GM13976 (cell line): ENCODE results near the gene BANF2.

ENCODE experiments used
- DNase-seq: peaks from one replicate; pipeline ENCODE4 v3.0.0; 2012; ENCODE audit warnings: low spot score
- CTCF ChIP-seq: IDR thresholded peaks from 2 replicates; pipeline ENCODE4 v1.5.1; 2012; ENCODE audit warnings: borderline replicate concordance, mild to moderate bottlenecking; ENCODE audit not compliant: insufficient read depth; ENCODE audit errors: extremely low read depth, missing control alignments, control extremely low read depth
- in situ Hi-C: fragments of 300-500 bp; cut with MboI; formaldehyde crosslinking; loops from one replicate; pipeline ENCODE4 v1.12.0; 2022; ENCODE audit warnings: low sequenced_read_pairs, mixed read lengths, inconsistent platforms; ENCODE audit not compliant: unreplicated experiment

The BANF2 gene

GRCh38 chr20:17714597-17714996, 14.8 kb downstream of the BANF2 start:
- DNase-seq: no peak
- TF ChIP-seq CTCF: no peak
- in situ Hi-C loops: no loop called here

DNA sequence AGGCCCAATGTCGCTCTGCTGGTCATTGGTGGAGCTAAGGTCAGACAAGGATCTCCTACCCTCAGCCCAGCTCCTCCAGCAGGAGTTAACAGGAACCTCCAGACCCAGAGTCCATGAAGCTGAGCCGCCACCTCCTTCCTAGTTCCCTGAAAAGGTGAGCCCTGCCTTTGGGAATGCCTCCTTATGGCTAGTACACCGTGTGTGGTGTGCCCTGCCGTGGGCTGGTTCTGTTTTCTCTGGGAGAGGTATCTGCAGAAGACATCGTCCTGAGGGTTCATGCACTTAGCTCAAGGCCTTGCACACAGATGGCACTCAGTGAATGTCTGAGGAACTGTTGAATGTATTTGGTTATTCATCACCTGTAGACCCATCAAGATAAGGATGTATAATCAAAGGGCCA, 15.3 kb downstream of the BANF2 start:
- no peak for TF ChIP-seq CTCF
- DNase-seq: no peak
- in situ Hi-C loops: no loop called here

GRCh38 chr20:17716331-17716730, 16.6 kb downstream of the BANF2 start:
- DNase-seq: no peak
- in situ Hi-C loops: no loop called here
- TF ChIP-seq CTCF: no peak

- DNase-seq: no peak
- TF ChIP-seq CTCF: no peak
- in situ Hi-C loops: no loop called here
Observed at GRCh38 chr20:17720755-17721154, 21.0 kb downstream of the BANF2 start.

- no peak for DNase-seq
- no peak for TF ChIP-seq CTCF
- in situ Hi-C loops: no loop called here
Observed at GRCh38 chr20:17721802-17722486, 22.2 kb downstream of the BANF2 start.

DNA sequence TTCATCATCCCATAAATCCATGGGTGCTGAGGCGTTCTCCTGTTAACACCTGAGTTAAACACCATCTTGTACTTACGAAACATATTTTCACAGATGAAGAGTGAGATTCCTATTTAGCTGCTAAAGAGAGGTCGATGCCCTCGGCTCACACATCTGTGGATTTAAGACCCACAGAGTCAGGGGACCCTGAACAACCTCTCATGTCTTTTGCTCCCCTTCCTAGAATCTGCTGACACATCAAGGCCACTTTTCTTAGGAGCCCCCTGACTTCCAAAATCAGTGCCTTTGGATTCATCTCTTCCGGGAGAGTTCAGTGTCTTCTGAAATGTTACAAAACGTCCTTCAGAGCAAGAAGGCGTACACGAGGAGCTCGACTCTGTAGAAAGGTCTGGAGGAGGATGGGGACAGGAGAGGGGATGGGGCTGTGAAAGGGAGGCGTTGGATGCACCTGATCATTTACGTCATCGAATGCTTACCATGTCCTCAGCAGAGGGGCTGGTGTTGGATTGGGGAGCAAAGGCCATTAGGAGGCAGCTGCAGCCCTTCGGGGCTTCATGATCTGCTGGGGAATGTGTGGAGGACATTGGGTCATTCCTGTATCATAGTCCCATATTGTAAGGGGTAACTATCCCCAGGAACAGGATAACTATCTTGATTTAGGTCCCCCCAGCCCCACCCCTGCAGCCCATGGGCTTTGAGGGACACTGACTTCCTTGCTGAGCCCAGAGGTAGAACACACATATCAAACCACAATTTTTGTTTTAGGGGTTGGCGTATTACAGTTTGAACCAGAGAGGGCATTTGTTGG, 22.9 kb downstream of the BANF2 start:
- no peak for DNase-seq
- TF ChIP-seq CTCF: no peak
- in situ Hi-C loops: no loop called here
